ENCODE data around the gene POM121L2.

The POM121L2 gene

GRCh38 chr6:27332692-27333641 is 20.9 kb upstream of the POM121L2 start:
- peak overlapping the region; percentile 31 for H3K4me3 ChIP-seq
- H3K27ac ChIP-seq, result no peak overlapping the region
- no peak for TF ChIP-seq CTCF (IDR thresholded peaks at IDR 0.05)
- DNase-seq (ENCODE audit: low spot score), result no peak

GRCh38 chr6:27327023-27327738 is 15.1 kb upstream of the POM121L2 start:
- no peak overlapping the region for H3K4me3 ChIP-seq
- H3K27ac ChIP-seq, result no peak overlapping the region
- DNase-seq (ENCODE audit: low spot score), result no peak
- no peak for TF ChIP-seq CTCF (IDR thresholded peaks at IDR 0.05)

GRCh38 chr6:27321901-27322300 is 9.8 kb upstream of the POM121L2 start:
- no peak for DNase-seq (ENCODE audit: low spot score)
- Histone ChIP-seq H3K27ac (no peak overlapping the region), H3K4me3 (no peak overlapping the region)
- no peak for TF ChIP-seq CTCF (IDR thresholded peaks at IDR 0.05)

- Histone ChIP-seq H3K4me3 (no peak overlapping the region), H3K27ac (no peak overlapping the region)
- TF ChIP-seq CTCF (IDR thresholded peaks at IDR 0.05), result no peak
- DNase-seq (ENCODE audit: low spot score), result no peak
Observed at GRCh38 chr6:27321370-27321769, 9.3 kb upstream of the POM121L2 start.

- H3K4me3 ChIP-seq, result no peak overlapping the region
Observed at GRCh38 chr6:27318973-27319372, 6.9 kb upstream of the POM121L2 start.

GRCh38 chr6:27314046-27314445 is 2.0 kb upstream of the POM121L2 start:
- H3K27ac ChIP-seq, result no peak overlapping the region
- no peak for DNase-seq (ENCODE audit: low spot score)
- TF ChIP-seq CTCF (IDR thresholded peaks at IDR 0.05), result no peak
- H3K4me3 ChIP-seq, result no peak overlapping the region

More at GRCh38 chr6:27318973-27319372, 6.9 kb upstream of the POM121L2 start:
- TF ChIP-seq CTCF (IDR thresholded peaks at IDR 0.05), result no peak
- no peak overlapping the region for H3K27ac ChIP-seq
- DNase-seq (ENCODE audit: low spot score), result no peak

Measured in coronary artery (tissue), 2 donors.